ENCODE data around the gene NR2F1-AS1.

NR2F1-AS1 gene

GRCh38 chr5:93603078-93603792 lies 22.2 kb upstream of the NR2F1-AS1 start:
- DNase-seq (ENCODE audit: low read depth in 2 of 2) = no peak

DNA sequence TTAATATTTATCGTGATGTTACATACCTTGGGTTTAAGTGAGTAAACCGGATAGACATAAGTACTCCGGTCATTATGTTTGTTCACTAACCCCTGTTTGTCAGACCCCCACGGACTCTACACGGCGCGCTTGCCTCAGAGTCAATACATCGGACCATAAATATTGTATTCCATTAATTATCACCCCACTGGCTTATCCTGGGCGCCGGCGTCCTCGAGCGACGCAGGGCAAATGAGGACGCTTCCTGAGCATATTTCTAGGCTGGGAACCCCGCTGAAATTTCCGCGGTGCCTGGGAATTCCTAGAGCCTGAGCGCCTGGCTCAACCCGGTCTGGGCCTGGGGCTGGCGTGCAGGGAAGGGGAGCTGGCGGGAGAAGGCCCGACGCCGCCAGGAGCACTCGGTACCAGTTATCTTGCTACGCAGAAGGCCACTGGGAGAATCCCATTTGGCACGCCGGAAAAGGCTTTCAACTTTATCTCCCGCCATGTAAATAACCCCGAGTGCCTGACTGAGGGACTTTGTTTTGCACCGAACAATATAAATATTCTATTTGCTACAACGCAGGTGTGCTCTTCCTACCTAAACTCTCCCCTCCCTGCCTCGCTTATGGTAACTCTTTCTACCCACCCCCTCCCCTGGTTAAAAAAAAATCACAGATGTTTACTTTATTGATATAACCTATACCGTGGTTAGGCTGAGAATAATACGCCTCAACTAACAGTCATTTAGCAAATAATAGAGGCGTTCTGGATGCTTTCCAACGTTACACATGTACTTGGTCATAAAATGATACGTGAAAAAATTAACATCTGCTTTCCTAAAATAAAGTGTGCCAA lies 21.4 kb upstream of the NR2F1-AS1 start:
- DNase-seq (ENCODE audit: low read depth in 2 of 2) = no peak

DNA sequence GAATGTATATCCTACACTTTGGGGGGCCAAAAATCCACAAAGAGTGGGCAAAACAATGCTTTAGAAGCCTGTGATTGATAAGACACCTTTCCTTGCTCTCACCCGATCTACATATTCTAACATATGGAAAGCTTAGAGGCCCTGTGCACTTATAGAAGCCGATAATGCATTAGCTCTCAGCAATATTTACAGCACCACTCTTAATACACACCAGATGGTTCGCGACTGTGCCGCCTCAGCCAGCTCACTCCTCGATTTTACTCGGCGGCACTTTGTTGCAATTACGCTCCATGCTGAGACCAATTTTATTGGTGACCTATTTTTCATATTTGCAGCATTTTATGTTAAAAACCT lies 20.8 kb upstream of the NR2F1-AS1 start:
- DNase-seq (ENCODE audit: low read depth in 2 of 2) = no peak

GRCh38 chr5:93601071-93601801 lies 20.2 kb upstream of the NR2F1-AS1 start:
- no peak for DNase-seq (ENCODE audit: low read depth in 2 of 2)

DNA sequence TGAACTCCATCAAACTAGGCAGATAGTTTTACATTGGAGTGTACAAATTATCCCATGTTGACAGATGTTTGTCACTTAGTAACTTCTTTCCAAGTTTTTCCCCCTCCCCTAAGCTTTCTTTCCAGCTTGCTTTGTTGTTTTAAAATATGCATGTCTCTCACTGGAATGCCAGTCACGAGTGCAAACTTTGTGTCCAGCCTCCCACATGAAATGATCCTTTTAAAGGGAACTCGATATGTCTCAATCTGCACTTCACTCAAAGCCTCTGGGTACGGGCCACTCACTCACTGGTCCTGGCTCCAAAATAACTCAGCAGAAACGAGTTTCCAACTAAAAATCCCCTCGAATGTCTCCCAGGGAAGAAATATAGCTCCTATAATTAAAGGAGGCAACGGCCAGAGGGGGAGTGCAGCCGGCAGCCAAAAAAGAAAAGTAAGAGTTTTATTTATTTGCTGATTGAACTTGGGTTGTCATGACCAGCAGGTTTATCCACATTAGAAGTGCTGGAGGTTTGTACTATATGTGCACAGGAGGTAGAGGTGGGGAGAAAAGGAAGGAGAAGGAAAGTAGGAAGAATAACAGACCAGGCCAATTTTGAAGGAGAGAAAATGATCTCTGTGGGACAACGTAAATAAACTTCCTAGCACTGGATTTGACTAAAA lies 19.5 kb upstream of the NR2F1-AS1 start:
- no peak for DNase-seq (ENCODE audit: low read depth in 2 of 2)

- DNase-seq (ENCODE audit: low read depth in 2 of 2) = no peak
Observed at GRCh38 chr5:93599399-93600120, 18.5 kb upstream of the NR2F1-AS1 start.

GRCh38 chr5:93599001-93599379 lies 18.0 kb upstream of the NR2F1-AS1 start:
- no peak for DNase-seq (ENCODE audit: low read depth in 2 of 2)

GRCh38 chr5:93598091-93599000 lies 17.3 kb upstream of the NR2F1-AS1 start:
- no peak for DNase-seq (ENCODE audit: low read depth in 2 of 2)

DNA sequence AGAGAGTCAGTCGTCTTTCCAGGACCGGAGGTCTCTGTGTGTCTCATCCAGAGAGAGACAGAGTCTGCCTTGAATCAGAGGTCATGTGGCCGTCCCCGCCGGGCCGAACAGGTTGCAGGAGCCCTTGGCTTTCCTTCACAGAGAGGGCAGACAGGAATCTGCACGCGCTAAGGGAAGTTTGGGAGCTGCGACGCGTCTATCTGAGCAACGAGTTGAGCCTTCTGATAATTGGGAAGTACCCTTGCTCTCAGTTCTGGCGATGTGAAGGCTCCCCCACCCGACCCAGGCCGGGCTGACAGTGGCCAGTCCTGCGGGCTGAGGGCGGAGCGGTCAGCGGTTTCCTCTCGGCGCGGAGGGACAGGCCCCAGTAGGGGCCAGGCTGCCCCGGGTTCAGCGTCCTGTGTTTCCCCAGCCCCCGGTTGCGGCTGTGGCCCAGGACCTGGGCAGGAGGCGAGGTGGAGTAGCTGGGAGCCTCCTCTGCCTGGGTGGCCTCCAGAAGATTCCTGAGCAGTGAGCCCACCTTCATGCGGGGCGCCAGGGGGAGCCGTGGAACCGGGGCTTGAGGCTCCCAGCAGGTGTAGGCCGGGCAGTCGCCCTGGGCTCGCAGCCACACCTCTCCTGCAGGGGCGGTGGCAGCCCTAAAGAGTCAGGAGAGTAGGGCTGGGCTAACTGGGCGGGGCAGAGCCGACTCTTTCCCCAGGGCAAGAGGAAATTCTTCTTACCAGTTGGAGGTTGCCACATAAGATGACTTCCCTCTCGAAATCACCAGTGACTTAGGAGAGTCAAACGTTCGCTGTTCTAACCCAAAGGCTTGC lies 15.9 kb upstream of the NR2F1-AS1 start:
- no peak for DNase-seq (ENCODE audit: low read depth in 2 of 2)

DNA sequence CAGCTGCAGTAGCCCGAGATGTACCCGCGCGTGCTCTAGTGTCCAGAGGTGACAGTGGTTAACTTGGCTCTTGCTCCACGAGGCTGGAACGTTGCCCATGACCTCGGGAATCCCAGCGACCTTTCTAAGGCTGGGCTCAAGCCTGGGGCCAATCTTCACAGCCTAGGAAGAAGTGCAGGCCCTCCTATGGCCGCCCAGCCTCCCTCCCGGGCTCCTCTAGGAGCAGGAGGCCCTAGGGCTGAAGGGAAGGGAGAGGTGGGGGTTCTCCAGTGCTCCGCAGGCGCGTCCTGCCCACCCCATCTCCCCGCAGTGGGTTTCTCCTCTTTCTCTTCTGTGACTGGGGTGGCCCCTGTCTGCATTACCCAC lies 15.3 kb upstream of the NR2F1-AS1 start:
- no peak for DNase-seq (ENCODE audit: low read depth in 2 of 2)

DNA sequence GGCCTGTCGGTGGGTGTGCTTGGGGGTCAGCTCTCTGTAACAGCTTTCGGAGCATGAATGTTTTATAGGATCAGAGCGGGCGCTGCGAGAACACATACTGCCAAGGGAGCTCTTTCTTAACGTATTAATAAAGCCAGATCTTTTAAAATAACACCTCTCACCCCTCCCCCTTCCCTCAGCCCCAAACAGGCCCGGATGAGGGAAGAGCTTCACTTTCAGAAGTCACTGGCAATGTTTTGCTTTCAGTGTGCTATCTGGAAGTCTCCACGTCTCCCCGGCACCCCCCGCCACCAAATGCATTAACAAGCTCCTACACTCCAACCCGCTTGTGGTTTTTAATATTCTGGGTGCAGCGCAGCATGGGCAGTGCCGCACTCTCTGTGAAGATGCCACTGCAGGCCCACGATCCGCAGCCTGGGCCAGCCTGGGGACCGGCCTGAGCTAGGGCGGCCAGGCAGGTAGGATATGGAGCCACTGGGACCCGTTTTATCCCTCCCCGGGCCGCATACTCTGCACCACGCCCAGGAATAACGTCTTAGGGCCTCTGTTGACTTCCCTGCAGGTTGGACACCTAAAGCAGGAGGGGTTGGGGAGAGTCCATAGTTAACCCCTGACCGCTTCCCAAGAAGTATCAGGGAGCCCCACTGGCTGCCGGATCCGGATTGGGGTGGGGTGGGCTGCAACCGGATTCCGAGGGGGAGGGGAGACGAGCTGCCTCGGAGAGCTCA lies 14.6 kb upstream of the NR2F1-AS1 start:
- no peak for DNase-seq (ENCODE audit: low read depth in 2 of 2)

DNA sequence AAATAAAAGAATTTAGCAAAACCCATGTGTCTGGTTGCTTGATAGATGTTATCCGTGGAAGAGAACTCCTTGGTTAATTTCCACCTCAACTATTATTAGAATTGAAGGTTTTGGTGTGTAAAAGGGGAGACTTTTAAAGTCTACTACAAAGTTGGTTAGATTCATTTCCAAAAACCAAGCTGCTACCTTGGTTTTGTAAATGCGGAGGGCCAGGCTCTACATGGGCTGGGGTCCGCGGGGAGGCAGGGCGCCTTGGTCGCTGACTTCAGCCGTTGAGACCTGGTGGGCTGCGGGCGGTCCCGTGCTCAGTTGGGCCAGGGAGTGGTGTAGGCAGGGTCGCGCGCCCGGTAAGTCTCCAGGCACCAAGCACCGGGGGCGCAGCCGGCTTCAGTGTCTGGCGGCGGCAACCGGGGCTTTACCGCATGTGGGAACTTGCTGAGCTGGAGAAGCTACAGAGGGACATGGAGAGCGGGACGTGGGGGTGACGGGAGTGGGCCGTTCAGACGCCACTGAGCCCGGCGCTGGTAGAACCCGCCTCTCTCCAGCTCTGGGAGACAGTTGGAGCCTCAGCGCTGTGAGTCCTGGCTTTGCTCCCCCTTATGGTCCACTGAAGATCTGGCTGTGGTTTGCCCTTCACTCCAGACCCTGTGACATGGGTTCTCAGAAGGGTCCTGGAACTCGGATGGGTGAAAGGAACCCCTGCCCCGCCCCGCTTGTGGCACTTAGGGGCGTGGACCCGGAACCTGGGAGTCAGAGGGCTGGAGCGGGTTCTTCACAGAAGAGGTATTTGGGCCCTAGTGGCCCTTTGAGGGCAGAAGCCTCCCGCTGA lies 13.8 kb upstream of the NR2F1-AS1 start:
- no peak for DNase-seq (ENCODE audit: low read depth in 2 of 2)

DNA sequence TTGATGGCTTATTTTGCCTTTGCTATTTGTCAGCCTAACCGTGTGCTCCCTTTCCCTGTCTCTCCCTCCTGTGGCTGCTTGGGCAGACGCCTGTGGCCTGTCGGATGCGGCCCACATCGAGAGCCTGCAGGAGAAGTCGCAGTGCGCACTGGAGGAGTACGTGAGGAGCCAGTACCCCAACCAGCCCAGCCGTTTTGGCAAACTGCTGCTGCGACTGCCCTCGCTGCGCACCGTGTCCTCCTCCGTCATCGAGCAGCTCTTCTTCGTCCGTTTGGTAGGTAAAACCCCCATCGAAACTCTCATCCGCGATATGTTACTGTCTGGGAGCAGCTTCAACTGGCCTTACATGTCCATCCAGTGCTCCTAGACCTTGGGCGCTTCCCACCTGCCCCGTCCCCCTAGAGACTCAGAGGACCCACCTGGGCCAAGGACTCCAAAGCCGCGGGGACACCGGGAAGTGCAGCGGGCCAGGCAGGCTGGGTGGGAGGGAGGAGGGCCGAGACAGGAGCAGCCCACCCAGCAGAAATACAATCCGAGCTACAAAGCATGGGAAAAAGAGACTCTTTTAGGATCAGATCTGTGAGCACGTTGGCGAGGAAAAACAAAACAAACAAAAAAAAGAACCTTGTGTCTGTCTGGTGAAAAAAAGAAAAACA lies 12.6 kb upstream of the NR2F1-AS1 start:
- no peak for DNase-seq (ENCODE audit: low read depth in 2 of 2)

- no peak for DNase-seq (ENCODE audit: low read depth in 2 of 2)
Observed at GRCh38 chr5:93592883-93593282, 11.9 kb upstream of the NR2F1-AS1 start.

DNA sequence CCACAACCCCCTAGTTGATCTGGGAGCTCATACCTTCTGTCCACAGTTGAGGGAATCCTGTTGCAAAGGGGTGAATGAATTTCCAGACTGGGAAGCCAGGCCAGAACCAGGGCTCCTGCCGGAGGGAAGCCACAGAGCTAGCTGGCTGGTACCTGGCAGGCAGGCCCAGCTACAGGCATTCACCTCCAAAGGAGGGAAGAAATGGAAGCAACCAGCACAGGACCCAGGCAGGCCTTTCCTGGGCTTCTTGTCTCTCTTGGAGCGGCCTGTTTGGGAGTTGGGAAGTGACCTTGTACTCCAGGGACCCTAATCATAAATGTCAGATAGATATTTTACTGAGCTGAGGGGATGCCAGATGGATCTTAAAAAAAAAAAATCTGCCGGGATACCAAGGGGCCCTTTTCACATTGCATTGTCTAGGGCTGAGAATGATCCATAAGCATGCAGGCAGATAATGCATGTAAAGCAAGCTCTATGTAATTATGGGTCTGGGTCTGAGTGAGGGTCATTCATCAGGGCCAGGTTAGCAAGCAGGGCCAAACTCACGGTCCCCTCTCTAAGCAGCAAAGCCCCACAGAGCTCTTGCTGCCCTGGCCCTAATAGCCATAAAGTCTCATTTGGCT lies 10.4 kb upstream of the NR2F1-AS1 start:
- DNase-seq (ENCODE audit: low read depth in 2 of 2) = no peak

DNA sequence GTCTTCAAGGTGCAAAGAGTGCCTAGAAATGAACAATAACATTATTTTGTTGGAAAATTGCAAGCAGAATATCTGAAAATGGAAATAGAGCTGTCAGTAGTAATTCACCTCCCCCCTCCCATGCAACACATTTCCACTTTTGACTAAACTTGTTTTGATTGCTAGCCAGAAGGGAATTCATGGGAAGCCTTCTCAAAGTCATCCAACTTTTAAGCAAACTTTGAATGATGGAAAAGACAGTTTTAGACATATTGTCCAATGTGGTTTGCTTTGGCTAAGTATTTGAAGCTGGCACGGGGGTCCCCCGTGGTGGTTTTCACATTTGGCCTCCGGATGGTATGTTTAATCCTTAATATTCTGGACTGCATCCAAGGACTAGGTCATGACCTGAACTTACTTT lies 9.5 kb upstream of the NR2F1-AS1 start:
- no peak for DNase-seq (ENCODE audit: low read depth in 2 of 2)

GRCh38 chr5:93589829-93590215 lies 8.8 kb upstream of the NR2F1-AS1 start:
- DNase-seq (ENCODE audit: low read depth in 2 of 2) = no peak
